22Rv1 (cell line): ENCODE measurements around the gene KRTAP10-10.
"Not testable (repeated sequence)": the region's sequence is repeated elsewhere in the genome, so short reads cannot be mapped to it uniquely, and the experiment has no call there.

Experiments
- ZFX ChIP-seq: fragments of 450-650 bp; IDR thresholded peaks from 2 replicates; pipeline ENCODE4 v1.6.1; 2017; ENCODE audit warnings: antibody characterized with exemption, borderline replicate concordance
- TF ChIP-seq, protein P1 (sequence below): fragments of 450-650 bp; IDR thresholded peaks from 2 replicates; pipeline ENCODE4 v1.5.1; 2017; ENCODE audit warnings: mild to moderate bottlenecking

DNA sequence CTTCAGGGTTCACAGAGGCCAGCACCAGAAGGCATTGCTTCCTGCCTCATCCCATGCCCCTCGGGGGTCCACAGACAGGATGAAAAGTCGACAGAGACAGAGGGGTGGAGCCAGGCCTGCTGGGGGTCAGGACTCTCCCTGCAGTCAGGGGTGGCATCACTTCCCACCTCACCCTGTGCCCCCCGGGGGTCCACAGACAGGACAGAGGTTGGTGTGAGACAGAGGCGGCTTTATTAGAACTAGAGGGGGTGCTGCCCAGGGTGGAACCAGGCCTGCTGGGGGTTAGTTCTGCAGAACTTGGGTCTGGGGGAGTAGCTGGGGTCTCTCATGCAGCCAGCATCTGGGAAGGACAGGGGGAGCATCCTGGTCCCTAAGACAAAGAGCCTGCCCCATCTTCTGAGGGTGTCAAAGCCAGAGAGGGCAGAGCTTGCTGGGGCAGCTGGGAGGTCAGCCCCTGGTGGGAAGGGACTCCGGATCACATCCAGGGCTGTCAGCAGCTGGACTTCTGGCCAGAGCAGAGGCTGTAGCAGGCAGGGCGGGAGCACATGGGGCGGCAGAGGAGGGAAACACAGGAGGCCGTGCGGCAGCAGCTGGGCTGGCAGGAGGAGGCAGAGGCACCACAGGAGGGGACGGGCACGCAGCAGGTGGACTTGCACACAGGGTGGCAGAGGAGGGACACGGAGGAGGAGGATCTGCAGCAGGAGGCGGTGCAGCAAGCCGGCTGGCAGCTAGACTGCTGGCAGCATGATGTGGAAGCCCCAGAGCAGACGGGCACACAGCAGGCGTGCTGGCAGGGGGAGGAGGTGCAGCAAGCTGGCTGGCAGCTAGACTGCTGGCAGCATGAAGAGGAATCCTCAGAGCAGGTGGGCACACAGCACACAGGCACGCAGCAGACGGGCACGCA is 46.0 kb upstream of the KRTAP10-10 start:
- TF ChIP-seq, protein P1, sequence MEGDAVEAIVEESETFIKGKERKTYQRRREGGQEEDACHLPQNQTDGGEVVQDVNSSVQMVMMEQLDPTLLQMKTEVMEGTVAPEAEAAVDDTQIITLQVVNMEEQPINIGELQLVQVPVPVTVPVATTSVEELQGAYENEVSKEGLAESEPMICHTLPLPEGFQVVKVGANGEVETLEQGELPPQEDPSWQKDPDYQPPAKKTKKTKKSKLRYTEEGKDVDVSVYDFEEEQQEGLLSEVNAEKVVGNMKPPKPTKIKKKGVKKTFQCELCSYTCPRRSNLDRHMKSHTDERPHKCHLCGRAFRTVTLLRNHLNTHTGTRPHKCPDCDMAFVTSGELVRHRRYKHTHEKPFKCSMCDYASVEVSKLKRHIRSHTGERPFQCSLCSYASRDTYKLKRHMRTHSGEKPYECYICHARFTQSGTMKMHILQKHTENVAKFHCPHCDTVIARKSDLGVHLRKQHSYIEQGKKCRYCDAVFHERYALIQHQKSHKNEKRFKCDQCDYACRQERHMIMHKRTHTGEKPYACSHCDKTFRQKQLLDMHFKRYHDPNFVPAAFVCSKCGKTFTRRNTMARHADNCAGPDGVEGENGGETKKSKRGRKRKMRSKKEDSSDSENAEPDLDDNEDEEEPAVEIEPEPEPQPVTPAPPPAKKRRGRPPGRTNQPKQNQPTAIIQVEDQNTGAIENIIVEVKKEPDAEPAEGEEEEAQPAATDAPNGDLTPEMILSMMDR = not testable (repeated sequence)
- not testable (repeated sequence) for TF ChIP-seq ZFX
